ENCODE measurements around the gene FREM3.
"Not testable (repeated sequence)": the region's sequence is repeated elsewhere in the genome, so short reads cannot be mapped to it uniquely, and the experiment has no call there.

The FREM3 gene

GRCh38 chr4:143701365-143701764, 890 bp upstream of the FREM3 start:
- no peak overlapping the region for H3K4me3 ChIP-seq (ENCODE audit: low read depth, low read length)
- peak; percentile 10 for DNase-seq (ENCODE audit: low read depth)
- TF ChIP-seq CTCF (IDR thresholded peaks at IDR 0.05; ENCODE audit: insufficient read depth, low read depth, low read length, missing control alignments), result no peak

GRCh38 chr4:143700046-143700415, 444 bp downstream of the FREM3 start:
- H3K4me3 ChIP-seq (ENCODE audit: low read depth, low read length), result no peak overlapping the region
- TF ChIP-seq CTCF (IDR thresholded peaks at IDR 0.05; ENCODE audit: insufficient read depth, low read depth, low read length, missing control alignments), result no peak
- no peak for DNase-seq (ENCODE audit: low read depth)

DNA sequence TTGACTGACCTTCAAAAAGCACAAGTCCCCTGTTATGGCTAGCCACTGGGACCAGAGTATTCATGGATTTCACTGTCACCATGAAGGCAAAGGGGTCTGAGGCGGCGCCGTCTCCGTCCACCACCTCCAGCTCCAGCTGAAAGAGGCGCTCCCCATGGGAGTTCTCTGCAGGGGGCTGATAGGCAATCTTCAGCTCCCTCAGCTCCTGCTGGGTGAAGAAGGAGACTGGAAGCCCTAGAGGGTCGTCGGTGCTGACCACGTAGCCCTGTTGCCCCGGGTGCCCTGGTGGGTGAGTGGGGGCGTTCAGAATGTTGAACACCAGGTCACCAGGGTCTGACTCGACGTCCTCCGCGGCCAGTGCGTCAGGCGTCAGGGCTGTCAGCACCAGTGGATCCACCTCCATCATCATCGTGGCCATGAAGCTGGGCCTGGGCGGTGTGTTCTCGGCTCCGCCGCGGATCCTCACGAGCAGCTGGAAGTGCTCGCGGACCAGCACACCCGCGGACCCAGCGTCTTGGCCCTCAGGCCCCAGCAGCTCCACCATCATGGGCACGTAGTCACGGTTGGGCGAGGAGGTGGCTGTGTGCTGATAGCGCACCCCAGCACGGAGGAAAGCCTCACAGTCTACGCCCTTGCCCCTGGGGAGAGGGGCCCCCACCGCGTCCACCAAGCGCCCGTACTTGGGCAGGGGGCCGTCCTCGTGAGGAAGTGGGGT, 987 bp downstream of the FREM3 start:
- no peak for TF ChIP-seq CTCF (IDR thresholded peaks at IDR 0.05; ENCODE audit: insufficient read depth, low read depth, low read length, missing control alignments)
- H3K4me3 ChIP-seq (ENCODE audit: low read depth, low read length), result no peak overlapping the region
- DNase-seq (ENCODE audit: low read depth), result no peak

DNA sequence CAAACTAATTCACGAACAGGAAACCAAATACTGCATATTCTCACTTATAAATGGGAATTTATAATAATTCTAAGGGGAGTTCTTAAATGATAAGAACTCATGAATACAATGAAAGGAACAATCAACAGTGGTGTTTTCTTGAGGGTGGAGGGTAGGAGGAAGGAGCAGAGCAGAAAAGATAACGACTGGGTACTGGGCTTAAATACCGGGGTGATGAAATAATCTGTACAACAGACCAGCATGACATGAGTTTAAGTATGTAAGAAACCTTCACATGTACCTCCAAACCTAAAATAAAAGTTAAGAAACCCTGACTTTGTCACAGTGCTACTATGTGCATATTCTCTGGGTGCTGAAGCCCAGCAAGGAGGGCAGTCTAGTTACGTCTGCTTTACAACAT, 6.6 kb downstream of the FREM3 start:
- no peak overlapping the region for H3K4me3 ChIP-seq (ENCODE audit: low read depth, low read length)
- no peak for TF ChIP-seq CTCF (IDR thresholded peaks at IDR 0.05; ENCODE audit: insufficient read depth, low read depth, low read length, missing control alignments)
- no peak for DNase-seq (ENCODE audit: low read depth)

- no peak for TF ChIP-seq CTCF (IDR thresholded peaks at IDR 0.05; ENCODE audit: insufficient read depth, low read depth, low read length, missing control alignments)
- H3K4me3 ChIP-seq (ENCODE audit: low read depth, low read length), result no peak overlapping the region
- no peak for DNase-seq (ENCODE audit: low read depth)
These were observed 8.2 kb downstream of the FREM3 start for GRCh38 chr4:143692241-143692640.

DNA sequence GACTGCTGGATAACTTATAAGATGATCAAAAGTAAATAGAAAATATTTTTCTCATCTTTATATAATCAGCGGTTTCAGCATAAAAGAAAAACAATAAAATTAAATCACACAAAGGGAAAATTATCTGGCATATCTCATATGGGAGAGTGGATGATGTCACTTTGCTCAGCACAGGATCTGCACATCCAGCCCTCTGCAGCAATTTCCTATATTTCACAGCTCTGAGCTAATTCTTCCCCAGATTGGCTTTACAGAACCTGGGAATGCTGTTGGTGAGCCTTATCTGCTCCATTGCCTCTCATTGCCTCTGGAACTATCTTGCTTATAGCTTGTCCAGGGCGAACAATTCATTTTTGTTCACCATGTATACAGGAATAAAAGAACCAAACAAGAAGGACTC, 21.0 kb downstream of the FREM3 start:
- DNase-seq (ENCODE audit: low read depth), result no peak
- TF ChIP-seq CTCF (IDR thresholded peaks at IDR 0.05; ENCODE audit: insufficient read depth, low read depth, low read length, missing control alignments), result no peak
- H3K4me3 ChIP-seq (ENCODE audit: low read depth, low read length), result no peak overlapping the region

DNA sequence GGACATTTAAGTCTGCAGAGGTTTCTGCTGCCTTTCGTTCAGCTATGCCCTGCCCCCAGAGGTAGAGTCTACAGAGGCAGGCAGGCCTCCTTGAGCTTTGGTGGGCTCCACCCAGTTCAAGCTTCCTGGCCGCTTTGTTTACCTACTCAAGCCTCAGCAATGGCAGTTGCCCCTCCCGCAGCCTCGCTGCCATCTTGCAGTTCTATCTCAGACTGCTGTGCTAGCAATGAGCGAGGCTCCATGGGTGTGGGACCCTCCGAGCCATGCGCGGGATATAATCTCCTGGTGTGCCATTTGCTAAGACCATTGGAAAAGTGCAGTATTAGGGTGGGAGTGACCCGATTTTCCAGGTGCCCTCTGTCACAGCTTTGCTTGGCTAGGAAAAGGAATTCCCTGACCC, 26.8 kb downstream of the FREM3 start:
- not testable (repeated sequence) for H3K4me3 ChIP-seq (ENCODE audit: low read depth, low read length); DNase-seq (ENCODE audit: low read depth)

Data from GM12865 (cell line).